GM11168 (cell line): ENCODE data around the gene MYH14.

Experiments used
- in situ Hi-C: fragments of 300-500 bp; cut with MboI; formaldehyde crosslinking; loops from one replicate; pipeline ENCODE4 v1.12.0; 2022; ENCODE audit warnings: low sequenced_read_pairs; ENCODE audit not compliant: unreplicated experiment

The MYH14 gene

GRCh38 chr19:50353487-50353880 is 150.1 kb downstream of the MYH14 start:
- in situ Hi-C loops = loop anchor here (25.0 kb wide), 1 partner anchor 434 kb away; the partner anchor contains the start of gene ACP4

GRCh38 chr19:50356691-50357177 is 153.3 kb downstream of the MYH14 start:
- in situ Hi-C loops = loop anchor here (25.0 kb wide), 1 partner anchor 431 kb away; the partner anchor contains the start of gene ACP4

GRCh38 chr19:50357178-50358100 is 154.0 kb downstream of the MYH14 start:
- in situ Hi-C loops = loop anchor here (25.0 kb wide), 1 partner anchor 430 kb away; the partner anchor contains the start of gene ACP4

DNA sequence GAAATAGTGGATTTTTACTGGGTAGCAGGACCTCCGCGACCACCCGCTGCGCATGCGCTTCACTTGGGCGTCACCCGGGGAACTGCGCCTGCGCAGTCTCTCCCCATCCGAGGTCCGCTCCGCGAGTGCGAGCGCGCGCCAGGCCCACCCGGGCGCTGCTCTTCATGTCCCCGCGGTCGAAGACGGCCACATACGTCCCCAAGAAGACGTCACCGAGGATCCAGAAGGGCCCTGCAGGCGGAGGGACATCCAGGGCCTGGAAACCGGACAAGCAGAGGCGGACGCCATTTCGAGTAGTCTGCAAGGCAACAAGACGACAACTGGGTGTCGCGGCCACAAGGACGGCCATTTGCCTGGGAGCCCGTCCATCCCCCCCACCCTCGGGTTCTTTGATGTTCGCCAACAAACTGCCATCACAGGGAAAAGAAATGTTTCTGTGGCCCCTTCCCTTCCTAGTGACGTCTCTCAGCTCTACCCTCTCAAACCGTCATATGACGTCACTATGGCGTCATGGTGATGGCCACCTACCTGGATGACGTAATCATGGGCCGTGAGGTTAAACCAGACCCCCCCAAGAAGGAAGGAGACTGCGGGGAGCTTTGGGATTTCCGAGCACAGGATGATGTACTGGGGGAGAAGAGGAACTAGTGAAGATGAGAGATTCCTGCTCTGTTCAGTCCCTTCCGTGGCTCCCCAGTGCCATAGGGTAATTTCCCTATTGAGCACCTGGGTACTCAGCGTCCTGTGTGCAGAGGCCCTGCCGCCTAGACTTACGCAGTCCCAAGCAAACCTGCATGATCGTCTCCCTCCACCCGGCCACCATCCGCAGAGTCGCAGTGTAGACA is 155.3 kb downstream of the MYH14 start:
- in situ Hi-C loops = loop anchor here (25.0 kb wide), 1 partner anchor 429 kb away; the partner anchor contains the start of gene ACP4

DNA sequence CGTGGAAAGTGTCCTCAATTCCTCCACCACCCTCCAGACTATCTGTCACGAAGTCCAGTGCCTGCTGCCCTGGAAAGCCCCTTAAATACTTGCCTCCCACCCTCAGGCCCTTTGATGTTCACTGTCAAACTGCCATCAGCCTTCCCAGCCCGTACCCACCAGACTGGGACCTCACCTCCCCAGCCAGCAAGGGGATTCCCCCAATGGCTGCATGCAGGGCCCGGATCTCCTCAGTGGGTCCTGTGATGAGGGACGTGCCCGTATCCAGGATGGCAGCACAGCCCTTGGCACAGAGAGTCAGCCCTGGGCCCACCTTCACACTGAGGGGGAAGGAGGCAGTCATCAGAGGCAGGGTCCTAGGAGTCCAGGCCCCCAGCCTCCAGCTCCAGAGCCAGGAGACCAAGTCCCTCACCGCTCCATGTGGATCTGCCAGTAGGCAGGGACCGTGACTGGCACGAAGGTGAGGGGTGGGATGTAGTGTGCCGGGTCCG is 156.0 kb downstream of the MYH14 start:
- in situ Hi-C loops = loop anchor here (25.0 kb wide), 1 partner anchor 428 kb away; the partner anchor contains the start of gene ACP4
